Neural progenitor cell (in vitro differentiated cells): ENCODE results near the gene SLC4A2.

ENCODE experiments used
- CTCF ChIP-seq: fragments of 200-600 bp; sonication (generic); IDR thresholded peaks from 2 replicates; pipeline ENCODE4 v1.5.1; 2017; ENCODE audit warnings: antibody characterized with exemption, mild to moderate bottlenecking
- EZH2 ChIP-seq: fragments of 200-600 bp; sonication (generic); IDR thresholded peaks from 2 replicates; pipeline ENCODE4 v1.6.1; 2017; ENCODE audit warnings: antibody characterized with exemption, mild to moderate bottlenecking, moderate library complexity

- TF ChIP-seq CTCF (no peak), EZH2 (no peak)
Measured at GRCh38 chr7:151074817-151075661, 15.7 kb downstream of the SLC4A2 start.
